Neutrophil (primary cell): ENCODE results near the gene PPIL1.

Experiments used
- H3K27ac ChIP-seq: fragments of 200-600 bp; sonication (generic); 2 replicates; pipeline ENCODE4 v1.5.1; 2016; ENCODE audit warnings: mild to moderate bottlenecking, moderate library complexity
- H3K27me3 ChIP-seq: fragments of 200-600 bp; sonication (generic); 2 replicates; pipeline ENCODE4 v1.6.0; 2016; ENCODE audit warnings: mild to moderate bottlenecking
- H3K36me3 ChIP-seq: fragments of 200-600 bp; sonication (generic); 2 replicates; pipeline ENCODE4 v1.5.1; 2017
- H3K4me1 ChIP-seq, 2 experiments: fragments of 200-600 bp in 1 of 2; sonication (generic) in 1 of 2; 1 replicate in 1 of 2; 2 replicates in 1 of 2; pipeline versions ENCODE4 v1.5.1 to v1.6.1; 2013 to 2016; ENCODE audit warnings: low read depth in 1 of 2, low read length in 1 of 2, mild to moderate bottlenecking in 1 of 2, moderate library complexity in 1 of 2; ENCODE audit not compliant: control insufficient read depth in 1 of 2, insufficient read depth in 1 of 2
- H3K4me3 ChIP-seq, 2 experiments: fragments of 200-600 bp in 1 of 2; sonication (generic) in 1 of 2; 1 replicate in 1 of 2; 2 replicates in 1 of 2; pipeline ENCODE4 v1.5.1; 2013 to 2016; ENCODE audit warnings: low read depth in 1 of 2, low read length in 1 of 2, mild to moderate bottlenecking in 1 of 2, moderate library complexity in 1 of 2
- H3K9me3 ChIP-seq: fragments of 200-600 bp; sonication (generic); 2 replicates; pipeline ENCODE4 v1.5.1; 2016
- TF ChIP-seq, protein P1 (sequence below): fragments of 200-600 bp; sonication (generic); IDR thresholded peaks from 2 replicates; pipeline ENCODE4 v1.5.1; 2016; ENCODE audit warnings: antibody characterized with exemption

The PPIL1 gene

GRCh38 chr6:36840432-36841403, 33.9 kb downstream of the PPIL1 start:
- TF ChIP-seq, protein P1, sequence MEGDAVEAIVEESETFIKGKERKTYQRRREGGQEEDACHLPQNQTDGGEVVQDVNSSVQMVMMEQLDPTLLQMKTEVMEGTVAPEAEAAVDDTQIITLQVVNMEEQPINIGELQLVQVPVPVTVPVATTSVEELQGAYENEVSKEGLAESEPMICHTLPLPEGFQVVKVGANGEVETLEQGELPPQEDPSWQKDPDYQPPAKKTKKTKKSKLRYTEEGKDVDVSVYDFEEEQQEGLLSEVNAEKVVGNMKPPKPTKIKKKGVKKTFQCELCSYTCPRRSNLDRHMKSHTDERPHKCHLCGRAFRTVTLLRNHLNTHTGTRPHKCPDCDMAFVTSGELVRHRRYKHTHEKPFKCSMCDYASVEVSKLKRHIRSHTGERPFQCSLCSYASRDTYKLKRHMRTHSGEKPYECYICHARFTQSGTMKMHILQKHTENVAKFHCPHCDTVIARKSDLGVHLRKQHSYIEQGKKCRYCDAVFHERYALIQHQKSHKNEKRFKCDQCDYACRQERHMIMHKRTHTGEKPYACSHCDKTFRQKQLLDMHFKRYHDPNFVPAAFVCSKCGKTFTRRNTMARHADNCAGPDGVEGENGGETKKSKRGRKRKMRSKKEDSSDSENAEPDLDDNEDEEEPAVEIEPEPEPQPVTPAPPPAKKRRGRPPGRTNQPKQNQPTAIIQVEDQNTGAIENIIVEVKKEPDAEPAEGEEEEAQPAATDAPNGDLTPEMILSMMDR: no peak
- H3K27ac ChIP-seq: no peak overlapping the region
- H3K9me3 ChIP-seq: no peaks in the 10 kb centered on the region
- H3K36me3 ChIP-seq: no peaks in the 10 kb centered on the region
- H3K4me3 ChIP-seq: peak overlapping the region; percentile 38 to 53
- H3K27me3 ChIP-seq: peaks cover 58% of the 10 kb centered on the region
- H3K4me1 ChIP-seq: peaks cover 12 to 18% of the 10 kb centered on the region in 2 experiments

DNA sequence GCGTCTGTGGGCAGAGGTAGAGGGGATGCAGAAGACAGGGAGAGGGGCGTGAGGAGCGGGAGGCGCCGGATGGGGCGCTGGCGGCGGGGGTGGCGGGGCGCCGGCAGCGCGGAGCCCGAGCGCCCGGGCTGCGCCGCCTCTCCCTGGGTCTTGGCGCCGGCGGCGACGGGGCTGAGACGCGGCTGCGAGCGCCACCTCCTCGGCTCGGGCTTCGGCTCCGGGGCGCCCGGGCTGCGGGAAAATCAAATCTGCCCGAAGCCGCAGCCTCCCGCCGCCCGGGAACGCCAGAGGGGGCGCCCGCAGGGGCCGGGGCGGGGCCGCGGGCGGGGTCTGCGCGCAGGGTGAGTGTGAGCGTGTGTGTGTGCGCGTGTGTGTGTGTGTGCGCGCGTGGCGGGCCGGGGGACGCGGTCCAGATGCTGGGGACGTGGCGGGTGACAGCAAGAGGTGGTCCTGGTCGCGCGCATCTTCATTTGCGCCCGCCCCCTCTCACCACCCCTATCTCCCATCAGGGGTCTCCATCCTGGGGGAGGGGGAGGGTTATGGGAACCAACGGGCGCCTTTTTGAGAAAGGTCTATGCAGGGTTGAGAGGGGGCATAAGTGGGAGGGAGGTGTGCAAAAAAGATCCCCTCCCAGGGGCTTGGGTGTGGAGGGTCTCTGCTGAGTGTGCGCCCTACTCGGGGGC, 34.7 kb downstream of the PPIL1 start:
- no peak overlapping the region for H3K27ac ChIP-seq
- H3K4me3 ChIP-seq: peak overlapping the region; percentile 38 to 53
- TF ChIP-seq, protein P1: no peak
- peaks cover 58% of the 10 kb centered on the region for H3K27me3 ChIP-seq
- H3K36me3 ChIP-seq: no peaks in the 10 kb centered on the region
- no peaks in the 10 kb centered on the region for H3K9me3 ChIP-seq
- peaks cover 12 to 18% of the 10 kb centered on the region in 2 experiments for H3K4me1 ChIP-seq

DNA sequence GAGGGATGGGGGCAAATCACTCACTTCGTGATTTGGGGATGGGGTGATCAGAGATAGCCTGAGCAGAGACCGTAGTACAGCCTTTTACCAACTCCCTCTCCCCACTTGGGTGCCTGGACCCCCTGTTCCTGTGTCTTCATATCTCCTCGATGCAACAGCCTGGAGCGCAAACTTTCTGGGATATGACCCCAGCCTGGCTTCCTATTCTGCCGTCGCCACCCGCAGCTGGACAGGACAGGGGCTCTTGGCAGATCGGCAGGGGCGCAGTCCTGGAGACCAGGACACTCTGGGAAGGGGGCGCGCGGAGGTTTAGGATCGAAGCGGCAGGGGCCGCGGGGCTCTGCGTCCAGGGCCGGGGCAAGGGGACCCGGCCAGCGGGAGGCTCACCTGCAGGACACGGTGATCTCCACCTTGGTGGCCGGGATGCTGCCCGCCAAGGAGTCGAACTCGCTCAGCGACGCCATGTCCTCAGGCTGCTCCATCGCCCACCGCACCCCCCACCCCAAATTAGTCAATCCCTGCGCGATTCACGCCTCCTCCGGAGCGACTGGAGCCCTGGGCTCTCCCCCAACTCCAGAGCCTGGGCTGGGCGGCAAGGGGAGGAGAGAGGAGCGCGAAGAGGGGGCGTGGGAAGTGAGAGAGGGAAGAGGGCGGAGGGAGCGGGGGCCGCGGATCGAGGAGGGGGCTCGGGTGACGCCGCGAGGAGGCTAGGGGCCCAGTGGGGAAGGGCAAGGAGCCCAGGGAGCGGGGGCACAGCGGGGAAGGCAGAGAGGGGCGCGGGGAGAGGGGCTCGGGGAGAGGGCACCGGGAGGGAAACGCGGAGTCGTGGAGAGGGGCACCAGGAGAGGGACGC, 35.5 kb downstream of the PPIL1 start, which contains the start of gene CPNE5:
Gene CPNE5, minus strand, starts transcription at position 549 of the 853 bp plus-strand sequence. Its CDS starts 67 bp downstream, at position 482.
- TF ChIP-seq, protein P1: no peak
- H3K4me3 ChIP-seq: peak within 1 kb of the TSS; percentile 38 to 53
- peaks cover 16 to 24% of the 10 kb centered on the region in 2 experiments for H3K4me1 ChIP-seq
- no peak within 1 kb of the TSS for H3K27ac ChIP-seq
- H3K36me3 ChIP-seq: no peaks in the 10 kb centered on the region
- H3K9me3 ChIP-seq: no peaks in the 10 kb centered on the region
- H3K27me3 ChIP-seq: peaks cover 58% of the 10 kb centered on the region

DNA sequence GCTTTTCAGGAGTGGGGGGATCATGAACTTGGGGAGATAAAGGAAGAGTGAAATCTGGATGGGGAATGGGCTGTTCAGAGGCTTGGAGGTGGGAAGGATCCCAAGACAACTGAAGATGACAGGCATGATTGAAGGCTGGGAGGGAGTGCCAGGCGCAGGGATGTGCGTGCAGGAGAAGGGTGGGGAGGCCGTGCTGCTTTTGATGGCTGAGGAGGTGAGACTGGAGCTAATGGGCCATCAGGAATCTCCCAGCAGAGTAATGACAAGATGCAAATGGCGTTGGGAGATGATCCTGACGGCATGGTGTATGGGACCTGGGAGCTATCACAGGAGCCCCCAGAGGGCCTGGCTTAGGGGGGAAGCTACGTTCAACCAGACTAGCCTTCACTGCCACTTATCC, 36.9 kb downstream of the PPIL1 start:
- H3K36me3 ChIP-seq: no peaks in the 10 kb centered on the region
- no peak overlapping the region for H3K27ac ChIP-seq
- TF ChIP-seq, protein P1: no peak
- H3K27me3 ChIP-seq: peaks cover 58% of the 10 kb centered on the region
- H3K4me1 ChIP-seq: peaks cover 16 to 27% of the 10 kb centered on the region in 2 experiments
- no peaks in the 10 kb centered on the region for H3K9me3 ChIP-seq
- no peak overlapping the region for H3K4me3 ChIP-seq

GRCh38 chr6:36837022-36837339, 37.6 kb downstream of the PPIL1 start:
- Histone ChIP-seq H3K36me3 (no peaks in the 10 kb centered on the region), H3K9me3 (no peaks in the 10 kb centered on the region), H3K27me3 (peaks cover 58% of the 10 kb centered on the region), H3K4me3 (no peak overlapping the region), H3K27ac (no peak overlapping the region), H3K4me1 (peaks cover 16 to 27% of the 10 kb centered on the region in 2 experiments)
- TF ChIP-seq, protein P1: no peak
